ENCODE results near the gene ANKFY1. TPM values are rescaled to one million over a fixed set of nuclear protein-coding genes. Genes with fewer than 3 reads are reported as not detected.
"Not testable (repeated sequence)": the region's sequence is repeated elsewhere in the genome, so short reads cannot be mapped to it uniquely, and the experiment has no call there.

Gene ANKFY1
- polyA plus RNA-seq, 5 donors: 44.6 to 55.2 (median 51.7) TPM

DNA sequence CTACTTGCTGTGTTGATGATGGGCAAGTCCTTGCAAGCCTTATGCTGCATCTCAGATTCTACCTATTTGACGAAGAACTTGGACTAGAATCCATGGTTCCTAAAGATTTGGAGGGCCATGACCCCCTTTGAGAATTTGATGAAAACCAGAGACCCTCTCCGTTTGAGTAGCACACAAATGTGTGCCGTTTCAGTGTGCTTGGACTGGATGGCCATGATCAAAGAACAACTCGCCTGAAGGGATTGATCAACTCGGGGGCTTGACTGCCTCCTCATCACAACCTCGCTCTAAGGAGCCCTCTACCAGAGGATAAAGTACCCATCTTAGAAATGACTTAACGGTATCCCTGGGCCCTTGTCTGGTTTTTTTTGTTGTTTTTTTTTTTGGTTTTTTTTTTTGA is 2.8 kb upstream of the ANKFY1 start:
- no peak for DNase-seq

DNA sequence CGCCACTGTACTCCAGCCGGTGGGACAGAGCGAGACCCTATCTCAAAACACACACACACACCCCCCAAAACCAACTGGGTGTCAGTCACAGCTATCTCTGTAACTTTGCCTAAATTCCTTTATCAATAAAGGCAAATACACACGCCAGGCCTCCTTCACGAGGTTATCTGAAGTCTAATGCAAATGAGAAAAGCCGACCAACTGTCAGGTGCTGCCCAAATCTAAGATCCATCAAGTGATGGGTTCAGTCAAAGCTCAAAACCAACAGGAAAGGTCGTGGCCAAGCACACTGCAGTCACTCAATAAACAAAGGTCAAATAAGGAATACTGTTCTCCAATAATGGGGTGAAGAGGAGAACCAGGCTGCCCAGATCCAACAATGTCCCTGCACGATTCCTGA is 1.1 kb downstream of the ANKFY1 start:
- DNase-seq: no peak

DNA sequence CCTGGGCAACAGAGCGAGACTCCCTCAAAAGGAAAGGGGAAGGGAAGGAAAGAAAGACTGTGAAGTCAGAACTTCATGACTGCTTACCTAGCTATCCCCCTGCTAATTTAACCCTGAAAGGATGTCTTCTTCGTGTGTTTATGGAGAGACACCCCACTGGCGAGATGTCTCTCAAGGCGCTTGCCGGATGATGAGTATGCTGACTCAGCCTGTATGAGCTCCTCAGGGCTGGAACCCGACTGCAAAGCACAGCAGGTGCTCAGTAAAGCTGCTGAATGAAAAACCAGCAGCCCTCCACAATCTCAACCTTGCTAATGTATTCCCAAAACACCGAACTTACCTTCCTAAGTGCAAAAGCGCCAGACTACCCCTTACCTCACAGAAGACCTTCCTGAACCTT is 2.3 kb downstream of the ANKFY1 start:
- no peak for DNase-seq

DNA sequence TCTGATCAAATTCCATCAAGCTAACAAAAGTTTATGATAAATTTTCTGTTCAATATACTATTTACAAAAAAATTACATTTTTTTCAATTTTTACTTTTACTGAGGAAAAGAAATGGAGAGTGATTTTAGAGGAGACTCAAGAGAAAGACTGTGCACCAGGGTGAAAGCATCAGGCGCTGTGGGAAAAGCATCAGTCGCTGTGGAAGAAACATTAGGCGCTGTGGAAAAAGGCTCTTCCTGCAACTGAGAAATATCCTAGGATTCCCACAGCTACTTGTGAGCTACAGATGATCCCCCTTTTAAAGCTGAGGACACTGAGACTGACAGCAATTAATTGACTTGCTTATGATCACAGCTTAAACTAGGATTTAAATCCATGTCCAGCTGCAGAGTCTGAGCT is 4.9 kb downstream of the ANKFY1 start:
- no peak for DNase-seq

DNA sequence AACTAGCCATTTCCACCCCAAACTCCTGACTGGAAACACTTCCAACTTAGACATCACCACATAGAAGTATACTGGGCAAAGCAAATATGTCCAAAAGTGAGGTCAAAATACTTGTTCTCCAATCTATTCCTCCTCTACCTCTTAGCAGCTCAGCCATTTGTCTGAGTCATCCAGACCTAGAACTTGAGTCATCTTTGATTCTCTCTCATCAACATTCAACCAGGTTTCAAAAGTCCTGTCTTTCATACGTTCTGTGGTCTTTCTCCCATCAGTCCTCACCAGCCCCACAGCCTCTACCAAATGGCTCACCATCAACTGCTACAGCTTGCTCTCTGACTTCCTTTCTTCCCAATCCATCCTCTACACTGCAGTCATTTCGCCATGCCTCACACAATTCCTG is 6.8 kb downstream of the ANKFY1 start:
- no peak for DNase-seq

DNA sequence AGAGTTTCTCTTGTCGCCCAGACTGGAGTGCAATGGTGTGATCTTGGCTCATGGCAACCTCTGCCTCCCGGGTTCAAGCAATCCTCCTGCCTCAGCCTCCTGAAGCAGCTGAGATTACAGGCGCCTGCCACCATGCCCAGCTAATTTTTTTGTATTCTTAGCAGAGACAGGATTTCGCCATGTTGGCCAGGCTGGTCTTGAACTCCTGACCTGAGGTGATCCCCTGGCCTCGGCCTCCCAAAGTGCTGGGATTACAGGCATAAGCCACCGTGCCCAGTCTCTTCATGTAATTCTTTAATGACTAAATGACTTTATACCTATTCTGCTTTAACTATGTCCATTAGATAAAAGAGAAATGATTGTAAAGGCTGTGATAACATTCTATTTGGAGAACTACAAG is 8.5 kb downstream of the ANKFY1 start:
- not testable (repeated sequence) for DNase-seq

DNA sequence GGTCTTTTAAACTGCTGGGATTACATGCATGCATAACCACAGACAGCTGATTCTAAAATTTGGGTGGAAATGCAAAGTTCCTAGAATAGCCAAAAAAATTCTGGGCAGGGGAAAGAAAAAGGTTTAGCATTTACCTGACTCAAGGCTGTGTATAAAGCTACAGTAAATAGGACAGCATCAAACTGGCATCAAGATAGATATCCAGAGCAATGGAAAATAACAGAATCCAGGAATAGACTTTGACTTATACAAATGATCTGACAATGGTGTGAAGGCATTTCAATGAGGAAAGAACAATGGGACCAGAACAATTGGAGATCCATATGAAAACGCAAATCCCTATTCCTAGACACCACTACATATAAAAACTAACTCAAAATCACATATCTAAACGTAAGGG is 12.9 kb downstream of the ANKFY1 start:
- no peak for DNase-seq

DNA sequence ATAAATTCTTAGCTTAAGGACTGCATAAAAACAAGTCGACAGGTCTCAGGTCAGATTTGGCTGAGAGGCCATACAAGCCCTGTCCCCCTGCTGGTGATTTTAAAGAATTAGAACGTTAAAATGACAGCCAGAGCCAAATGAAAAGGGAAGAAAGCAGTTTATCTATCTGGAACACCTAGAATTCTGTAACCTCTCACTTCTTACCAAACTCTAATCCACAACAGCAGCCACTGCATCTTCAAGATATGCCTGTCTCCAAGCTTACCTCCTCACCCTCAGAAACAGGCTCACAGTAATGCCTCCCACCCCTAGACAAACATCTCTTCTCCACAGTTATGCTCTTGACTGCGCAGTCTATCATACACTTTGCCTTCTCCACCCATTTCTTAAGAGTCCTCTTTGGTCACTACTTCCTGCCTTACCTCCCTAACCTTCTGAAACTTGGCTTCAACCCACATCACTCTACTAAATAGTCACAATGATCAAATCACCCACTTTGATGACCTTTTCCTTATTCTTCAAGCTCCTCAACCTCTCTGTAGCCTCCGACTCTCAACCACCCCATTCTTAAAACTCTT is 14.2 kb downstream of the ANKFY1 start:
- DNase-seq: no peak

DNA sequence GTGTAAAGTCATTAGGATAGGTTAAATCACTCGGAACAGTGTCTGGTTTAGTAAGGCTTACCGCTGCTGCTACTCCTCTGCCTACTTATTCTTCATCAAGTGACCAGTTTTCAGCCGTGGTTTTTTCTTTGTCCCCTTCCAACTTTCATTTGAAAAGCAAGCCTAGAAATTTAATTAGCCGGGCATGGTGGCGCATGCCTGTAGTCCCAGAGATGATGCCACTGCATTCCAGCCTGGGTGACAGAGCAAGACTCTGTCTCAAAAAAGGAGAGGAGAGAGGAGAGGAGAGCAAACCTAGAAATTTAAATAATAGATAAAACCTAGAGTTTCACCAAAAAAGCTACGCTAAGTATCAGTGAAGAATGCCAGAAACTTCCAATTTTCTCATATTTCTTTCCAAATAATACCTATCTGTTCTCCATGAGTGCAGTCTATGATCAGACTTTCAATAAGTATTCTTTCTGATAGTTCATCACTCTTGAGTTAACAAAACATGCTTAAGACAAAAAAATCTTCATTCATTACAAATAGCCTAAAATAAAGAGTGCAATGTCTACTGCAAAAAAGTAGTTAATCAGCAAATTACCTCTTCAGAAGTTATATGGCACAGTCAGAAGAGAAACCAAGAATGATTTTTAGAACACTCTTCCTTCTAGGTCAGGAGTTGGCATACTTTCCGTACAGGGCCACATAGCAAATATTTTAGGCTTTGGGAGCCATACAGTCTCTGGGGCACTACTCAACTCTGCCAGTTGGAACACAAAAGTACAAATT is 15.1 kb downstream of the ANKFY1 start:
- no peak for DNase-seq

- no peak for DNase-seq
Measured at GRCh38 chr17:4247971-4248388, 15.8 kb downstream of the ANKFY1 start.

- no peak for DNase-seq
Measured at GRCh38 chr17:4247361-4247970, 16.3 kb downstream of the ANKFY1 start.

DNA sequence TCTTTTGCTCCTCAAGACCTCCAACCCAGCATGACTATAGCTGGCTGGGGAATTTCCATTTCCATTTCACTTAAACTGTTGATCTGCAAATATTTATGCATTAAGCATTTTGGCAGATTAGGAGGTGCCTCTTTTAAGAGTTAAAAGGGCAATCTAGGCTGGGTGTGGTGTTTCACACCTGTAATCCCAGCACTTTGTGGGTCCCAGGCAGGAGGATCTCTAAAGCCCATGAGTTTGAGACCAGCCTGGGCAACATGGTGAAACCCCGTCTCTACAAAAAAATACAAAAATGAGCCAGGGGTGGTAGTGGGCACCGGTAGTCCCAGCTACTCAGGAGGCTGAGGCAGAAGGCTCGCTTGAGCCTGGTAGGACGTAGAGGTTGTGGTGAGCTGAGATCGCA is 17.1 kb downstream of the ANKFY1 start:
- DNase-seq: no peak

GRCh38 chr17:4241535-4241934 is 22.2 kb downstream of the ANKFY1 start:
- DNase-seq: no peak

DNA sequence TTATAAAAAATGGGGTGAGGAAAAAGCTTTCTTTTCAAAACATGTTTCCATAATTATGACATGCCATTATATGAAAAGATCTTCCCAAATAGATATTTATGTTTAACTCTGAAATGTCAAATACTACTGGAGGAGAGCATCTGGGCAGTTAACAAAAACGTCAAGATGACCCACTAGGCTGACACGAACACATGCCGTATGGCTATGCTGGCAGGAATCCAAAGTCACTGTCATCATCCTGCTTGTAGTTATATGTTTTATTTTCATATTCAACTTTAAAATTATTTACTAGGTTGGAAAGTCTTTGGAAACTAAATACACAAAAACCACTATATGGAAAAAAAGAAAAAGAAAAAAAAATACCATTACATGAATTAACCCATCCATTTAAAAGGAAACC is 27.3 kb downstream of the ANKFY1 start:
- no peak for DNase-seq

DNA sequence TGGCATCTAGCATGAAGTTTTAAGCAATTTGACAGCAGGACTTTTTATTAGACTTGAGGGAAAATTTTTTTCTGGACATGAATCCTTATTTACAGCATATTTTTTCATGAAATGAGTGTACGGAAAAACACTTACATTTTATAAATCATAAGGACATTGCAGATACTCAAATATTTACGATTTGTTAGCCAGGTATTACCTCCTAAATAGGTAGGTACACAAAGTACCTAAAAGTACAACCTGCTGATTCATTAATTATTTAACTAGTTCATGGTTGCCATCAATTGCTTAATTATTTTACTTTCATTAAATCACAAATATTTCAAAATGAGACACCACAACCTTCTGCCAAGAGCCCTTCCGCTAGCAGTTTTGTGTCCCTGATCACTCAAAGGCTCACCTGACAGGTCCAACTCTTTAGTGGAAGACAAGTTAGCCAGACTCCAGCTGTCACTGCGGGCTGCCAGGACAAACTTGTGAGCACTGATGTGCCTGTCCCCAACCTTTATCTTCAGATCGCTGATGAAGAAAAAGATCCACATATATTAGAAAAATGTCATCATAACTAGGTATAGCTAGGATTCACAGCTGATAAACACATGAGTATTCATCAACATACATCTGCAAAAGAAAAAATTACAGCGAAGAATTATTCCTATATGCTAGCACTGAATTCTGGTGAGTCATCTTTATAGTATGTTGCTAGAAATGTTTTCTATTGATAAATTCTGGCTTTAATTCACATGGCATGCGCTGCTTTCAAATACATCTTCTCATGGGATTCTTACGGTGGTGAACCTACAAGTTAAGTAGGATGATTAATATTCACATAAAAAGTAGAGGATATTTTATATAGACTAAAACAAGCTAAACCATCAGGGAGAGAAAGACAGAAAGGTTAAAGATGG is 28.2 kb downstream of the ANKFY1 start:
- no peak for DNase-seq

DNA sequence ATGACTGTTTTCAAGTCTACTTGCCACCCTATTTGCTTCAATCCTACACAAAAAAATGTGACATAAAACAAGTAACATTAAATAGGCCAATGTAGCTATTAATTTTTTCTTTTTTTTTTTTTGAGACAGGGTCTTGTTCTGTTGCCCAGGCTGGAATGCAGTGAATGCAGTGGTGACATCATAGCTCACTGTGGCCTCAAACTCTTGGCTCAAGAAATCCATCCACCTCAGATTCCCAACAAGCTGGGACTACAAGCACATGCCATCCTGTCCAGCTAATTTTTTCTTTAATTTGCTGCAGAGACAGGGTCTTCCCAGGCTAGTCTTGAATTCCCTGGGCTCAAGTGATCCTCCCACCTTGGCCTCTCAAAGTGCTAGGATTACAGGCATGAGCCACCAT is 29.4 kb downstream of the ANKFY1 start:
- no peak for DNase-seq

DNA sequence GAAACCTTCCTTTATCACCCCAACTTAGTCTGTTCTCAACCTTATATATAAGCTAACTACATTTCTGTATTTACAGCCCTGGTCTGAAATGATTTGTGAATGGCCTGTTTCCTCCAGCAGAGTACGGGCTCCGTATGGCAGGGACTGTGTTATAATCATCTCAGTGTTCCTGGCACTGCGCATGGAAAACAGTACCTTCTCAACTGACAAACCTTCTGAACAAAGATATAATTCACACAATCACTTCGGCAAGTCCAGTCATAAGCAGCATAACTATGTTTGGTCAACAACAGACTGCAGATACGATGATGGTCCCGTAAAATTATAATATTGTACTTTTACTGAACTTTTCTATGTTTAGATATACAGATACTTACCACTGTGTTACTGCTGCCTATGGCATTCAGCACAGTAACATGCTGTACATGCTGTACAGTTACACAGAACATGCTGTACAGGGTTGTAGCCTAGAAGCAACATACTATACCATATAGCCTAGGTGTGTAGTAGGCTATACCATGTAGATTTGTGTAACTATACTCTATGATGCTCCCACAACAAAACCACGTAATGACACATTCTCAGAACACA is 30.0 kb downstream of the ANKFY1 start:
- no peak for DNase-seq

DNA sequence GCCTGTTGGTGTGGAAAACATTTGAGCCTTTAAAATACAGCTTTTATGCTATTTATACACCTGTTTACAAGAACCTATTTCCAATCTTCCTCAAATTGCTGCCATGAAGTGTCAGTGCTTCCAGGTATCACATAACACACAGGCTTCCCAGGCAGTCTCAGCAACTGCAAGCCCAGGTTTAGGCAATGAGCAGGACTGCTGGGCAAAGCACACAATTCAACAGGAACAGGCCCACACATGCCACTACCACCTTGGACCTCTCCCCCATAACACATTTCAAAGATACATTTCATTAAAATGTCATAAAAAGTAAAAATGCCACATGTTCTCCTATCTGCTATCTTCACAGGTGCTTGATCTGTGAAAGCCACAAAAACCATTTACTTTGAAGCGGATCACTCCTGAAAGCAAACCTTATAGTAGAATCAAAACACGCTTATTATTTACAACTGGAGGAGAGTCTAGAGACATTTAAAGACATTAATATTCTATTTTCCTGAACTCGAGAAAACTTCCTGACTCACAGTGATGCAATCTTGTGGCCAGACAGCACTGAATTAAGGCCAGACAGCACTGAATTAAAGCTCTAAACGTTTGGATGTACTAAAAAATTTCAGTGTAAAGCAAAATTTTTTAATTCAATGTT is 31.5 kb downstream of the ANKFY1 start:
- DNase-seq: no peak

- peak; percentile 36 to 46 for DNase-seq
Measured at GRCh38 chr17:4229627-4230541, 33.9 kb downstream of the ANKFY1 start.
